ENCODE measurements around the gene SLC13A5.

DNA sequence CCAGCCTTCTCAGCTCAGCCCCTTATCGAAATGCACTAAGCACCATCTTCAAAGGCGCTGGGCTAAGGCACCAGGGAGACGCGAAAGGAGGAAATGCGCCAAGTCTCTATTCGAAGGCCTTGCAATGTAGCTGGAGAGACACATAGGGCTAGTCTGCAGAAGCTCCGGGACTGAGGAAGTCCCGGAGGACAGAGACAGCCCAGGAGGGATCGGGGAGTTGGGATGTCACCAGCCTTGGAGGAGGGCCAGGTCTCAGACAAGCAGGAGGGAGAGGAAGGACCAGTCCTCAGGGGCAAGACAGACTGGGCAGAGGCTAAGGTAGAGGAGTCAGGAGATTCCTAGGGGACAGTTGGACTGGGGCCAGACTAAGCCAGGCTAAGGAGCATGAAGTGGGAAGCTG lies 53.1 kb downstream of the SLC13A5 start:
- TF ChIP-seq POLR2A (IDR thresholded peaks at IDR 0.05) = no peak
- TF ChIP-seq, protein P1, sequence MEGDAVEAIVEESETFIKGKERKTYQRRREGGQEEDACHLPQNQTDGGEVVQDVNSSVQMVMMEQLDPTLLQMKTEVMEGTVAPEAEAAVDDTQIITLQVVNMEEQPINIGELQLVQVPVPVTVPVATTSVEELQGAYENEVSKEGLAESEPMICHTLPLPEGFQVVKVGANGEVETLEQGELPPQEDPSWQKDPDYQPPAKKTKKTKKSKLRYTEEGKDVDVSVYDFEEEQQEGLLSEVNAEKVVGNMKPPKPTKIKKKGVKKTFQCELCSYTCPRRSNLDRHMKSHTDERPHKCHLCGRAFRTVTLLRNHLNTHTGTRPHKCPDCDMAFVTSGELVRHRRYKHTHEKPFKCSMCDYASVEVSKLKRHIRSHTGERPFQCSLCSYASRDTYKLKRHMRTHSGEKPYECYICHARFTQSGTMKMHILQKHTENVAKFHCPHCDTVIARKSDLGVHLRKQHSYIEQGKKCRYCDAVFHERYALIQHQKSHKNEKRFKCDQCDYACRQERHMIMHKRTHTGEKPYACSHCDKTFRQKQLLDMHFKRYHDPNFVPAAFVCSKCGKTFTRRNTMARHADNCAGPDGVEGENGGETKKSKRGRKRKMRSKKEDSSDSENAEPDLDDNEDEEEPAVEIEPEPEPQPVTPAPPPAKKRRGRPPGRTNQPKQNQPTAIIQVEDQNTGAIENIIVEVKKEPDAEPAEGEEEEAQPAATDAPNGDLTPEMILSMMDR (IDR thresholded peaks at IDR 0.05) = no peak
